Inferior parietal cortex (tissue), 1 donor: ENCODE results near the gene SLC35E3.

ENCODE experiments used
- DNase-seq: peaks from one replicate; pipeline ENCODE4 v3.0.0-alpha.2; 2016; ENCODE audit errors: extremely low spot score

SLC35E3 gene

GRCh38 chr12:68771223-68771925 lies 25.4 kb downstream of the SLC35E3 start:
- DNase-seq, result no peak

DNA sequence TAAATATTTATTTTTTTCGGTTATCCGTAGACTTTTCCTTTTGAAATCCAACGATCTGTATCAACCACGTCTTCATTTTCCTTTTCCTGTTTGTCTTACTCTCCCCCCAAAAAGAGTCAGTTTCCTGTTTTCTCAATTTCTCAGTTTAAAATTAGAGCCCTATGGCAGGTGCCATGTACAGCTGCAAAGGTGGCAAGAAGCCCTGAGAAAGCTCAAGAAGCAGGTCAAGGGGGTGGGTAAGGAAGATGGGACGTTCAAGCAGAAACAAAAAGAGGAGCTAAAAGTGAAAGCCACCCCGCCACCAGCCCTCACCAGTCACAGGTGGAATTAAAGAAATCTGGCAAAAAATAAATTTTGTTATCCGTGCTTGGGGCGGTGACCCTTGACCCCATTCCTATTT lies 26.7 kb downstream of the SLC35E3 start:
- DNase-seq, result no peak

- DNase-seq, result no peak
Measured at GRCh38 chr12:68773582-68773981, 27.6 kb downstream of the SLC35E3 start.

GRCh38 chr12:68775121-68775630 lies 29.2 kb downstream of the SLC35E3 start:
- DNase-seq, result no peak

DNA sequence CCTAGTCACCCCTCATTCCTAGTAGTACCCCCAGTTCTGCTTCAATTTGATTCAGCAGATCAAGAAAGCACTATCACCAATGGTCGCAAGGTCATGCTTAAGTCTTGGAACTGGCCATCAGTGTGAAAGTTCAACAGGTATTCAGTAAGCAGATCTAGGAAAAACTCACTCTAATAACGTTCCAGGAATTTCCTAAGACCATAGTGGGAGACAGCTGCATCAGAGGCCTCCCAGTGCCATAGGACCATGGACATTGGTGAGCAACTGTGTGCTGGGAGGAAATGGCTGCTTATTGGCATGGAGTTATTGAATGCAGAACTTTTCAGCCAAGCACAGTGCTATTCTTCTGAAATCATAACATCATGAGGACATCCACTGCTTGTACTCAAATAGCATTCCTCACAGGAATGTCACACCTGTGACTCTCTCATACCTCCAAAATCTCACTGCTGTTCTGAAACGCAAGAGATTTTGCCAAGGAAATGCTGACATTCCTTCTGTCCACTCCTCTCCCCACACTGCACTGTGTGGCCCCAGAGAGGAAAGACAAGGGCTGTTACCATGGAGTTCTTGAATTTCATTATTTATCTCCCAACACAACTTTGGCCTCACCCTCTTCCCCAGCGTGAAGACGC lies 31.1 kb downstream of the SLC35E3 start:
- no peak for DNase-seq

DNA sequence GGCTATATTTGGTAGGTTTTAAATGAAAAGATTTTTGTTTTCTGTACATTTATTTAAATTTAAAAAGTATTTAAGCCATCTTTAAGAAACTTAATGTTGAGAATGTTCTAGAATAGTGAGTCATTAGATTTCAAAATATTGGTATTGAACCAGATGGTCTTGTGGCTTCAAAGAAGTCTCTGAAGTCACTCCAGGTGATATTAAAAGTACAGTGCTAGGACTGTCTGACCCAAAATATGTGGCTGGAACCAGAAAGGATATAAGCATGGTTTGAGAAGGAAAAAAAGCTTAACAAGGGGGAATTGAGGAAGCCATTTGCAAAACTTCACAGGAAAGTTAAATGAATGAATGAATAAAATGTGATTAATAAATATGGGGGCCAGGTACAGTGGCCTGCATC lies 33.3 kb downstream of the SLC35E3 start:
- DNase-seq, result no peak

DNA sequence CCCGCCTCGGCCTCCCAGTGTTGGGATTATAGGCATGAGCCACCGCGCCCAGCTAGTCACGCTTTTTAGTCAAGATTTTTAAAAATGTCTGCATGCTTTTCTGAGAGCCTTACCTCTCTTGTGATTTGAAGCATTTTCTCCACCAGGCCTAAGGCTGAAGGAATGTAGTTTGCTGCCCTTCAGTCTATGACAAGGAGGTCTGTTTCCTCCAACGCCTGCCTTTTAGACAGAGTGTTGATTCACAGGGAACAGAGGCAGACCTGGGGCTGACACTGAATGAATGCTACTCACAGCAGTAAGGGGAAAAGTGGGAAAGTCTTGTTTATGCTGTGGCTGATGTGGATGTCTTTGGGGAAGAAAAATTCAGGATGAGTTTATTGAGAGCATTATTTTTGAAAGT lies 34.8 kb downstream of the SLC35E3 start:
- no peak for DNase-seq

GRCh38 chr12:68781728-68782127 lies 35.8 kb downstream of the SLC35E3 start:
- DNase-seq, result no peak

DNA sequence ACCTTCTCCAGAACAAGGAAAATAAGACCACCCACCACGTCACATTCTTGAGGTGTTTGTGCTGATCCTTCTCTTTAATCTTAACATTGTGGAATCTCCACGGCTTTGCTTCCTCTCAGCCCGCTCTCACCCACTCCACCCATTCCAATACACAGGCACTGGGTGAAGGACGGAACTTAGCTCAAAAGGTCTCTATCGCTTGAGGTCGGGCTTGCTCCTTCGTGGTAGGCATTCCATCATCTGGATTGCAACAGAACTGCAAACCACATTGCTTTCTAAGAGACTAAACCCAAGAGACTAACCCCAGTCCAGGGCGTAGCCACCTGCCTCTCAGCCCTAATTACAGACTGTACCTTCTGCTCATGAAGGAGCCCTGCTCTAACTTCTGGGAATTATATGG lies 38.0 kb downstream of the SLC35E3 start:
- no peak for DNase-seq

- DNase-seq, result no peak
Measured at GRCh38 chr12:68785358-68785757, 39.4 kb downstream of the SLC35E3 start.

DNA sequence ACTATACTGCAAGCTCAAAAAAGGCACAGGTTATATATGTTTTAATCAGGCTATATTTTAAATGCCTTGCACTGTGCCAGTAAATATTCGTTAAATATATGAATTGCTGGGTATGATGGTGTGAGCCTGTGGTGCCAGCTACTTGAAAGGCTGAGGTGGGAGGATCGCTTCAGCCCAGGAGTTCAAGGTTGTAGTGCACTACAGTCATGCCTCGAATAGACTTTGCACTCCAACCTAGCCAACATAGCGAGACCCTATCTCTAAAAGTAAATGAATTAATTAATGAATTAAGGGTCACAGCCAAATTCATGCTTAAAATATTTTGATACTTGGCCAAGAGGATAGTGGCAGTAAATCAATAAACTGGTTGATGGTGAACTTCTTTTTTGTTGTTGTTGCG lies 39.8 kb downstream of the SLC35E3 start:
- no peak for DNase-seq

GRCh38 chr12:68786929-68787328 lies 41.0 kb downstream of the SLC35E3 start:
- DNase-seq, result no peak

GRCh38 chr12:68788554-68789143 lies 42.7 kb downstream of the SLC35E3 start:
- no peak for DNase-seq

DNA sequence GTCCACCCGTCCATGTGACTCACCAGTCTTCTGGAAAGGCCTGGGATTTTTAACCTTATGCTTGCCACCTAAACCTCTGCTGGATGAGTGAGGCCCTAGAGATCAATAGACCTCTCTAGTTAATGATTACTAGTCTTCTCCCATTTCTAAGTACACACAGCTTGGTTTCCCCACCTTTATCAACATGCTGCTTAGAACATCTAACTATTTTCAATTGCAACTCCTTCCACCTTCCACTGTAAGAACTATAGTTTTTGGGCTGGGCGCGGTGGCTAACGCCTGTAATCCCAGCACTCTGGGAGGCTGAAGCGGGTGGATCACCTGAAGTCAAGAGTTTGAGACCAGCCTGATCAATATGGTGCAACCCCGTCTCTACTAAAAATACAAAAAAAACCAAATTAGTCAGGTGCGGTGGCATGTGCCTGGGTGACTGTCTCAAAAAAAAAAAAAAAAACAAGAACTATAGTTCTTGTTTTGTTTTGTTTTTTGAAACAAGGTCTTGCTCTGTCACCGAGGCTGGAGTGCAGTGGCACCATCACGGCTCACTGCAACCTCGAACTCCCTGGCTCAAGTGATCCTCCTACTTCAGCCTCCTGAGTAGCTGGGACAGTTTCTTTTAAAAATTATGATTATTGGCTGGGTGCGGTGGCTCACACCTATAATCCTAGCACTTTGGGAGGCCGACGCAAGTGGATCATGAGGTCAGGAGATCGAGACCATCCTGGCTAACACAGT lies 43.3 kb downstream of the SLC35E3 start:
- no peak for DNase-seq

DNA sequence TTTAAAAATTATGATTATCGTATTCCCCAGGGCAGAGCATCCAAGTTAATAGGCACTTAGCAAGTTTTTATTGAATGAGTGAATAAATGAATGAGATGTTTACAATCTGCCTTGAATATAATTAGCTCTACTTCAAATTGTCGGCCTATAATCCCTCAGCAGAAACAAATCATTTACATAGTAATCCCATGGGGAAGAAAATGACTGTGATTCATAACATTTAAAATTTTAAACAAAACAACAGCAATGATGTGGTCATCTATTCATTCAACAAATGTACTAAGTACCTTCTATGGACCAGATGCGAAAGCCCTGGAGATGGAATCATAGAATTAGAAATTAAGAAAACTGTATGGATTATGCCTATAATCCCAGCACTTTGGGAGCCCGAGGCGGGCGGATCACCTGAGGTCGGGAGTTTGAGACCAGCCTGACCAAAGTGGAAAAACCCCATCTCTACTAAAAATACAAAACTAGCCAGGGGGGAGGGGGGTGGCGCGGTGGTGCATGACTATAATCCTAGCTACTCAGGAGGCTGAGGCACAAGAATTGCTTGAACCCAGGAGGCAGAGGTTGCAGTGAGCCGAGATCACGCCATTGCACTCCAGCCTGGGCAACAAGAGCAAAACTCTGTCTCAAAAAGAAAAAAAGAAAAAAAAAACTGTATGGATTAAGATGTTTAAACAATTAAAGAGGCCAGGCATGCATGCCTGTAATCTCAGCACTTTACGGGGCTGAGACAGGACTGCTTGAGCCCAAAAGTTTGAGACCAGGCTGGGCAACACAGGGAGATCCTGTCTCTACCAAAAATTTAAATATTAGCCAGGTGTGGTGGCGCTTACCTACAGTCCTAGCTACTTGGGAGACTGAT lies 44.3 kb downstream of the SLC35E3 start:
- DNase-seq, result no peak

GRCh38 chr12:68790952-68791234 lies 44.9 kb downstream of the SLC35E3 start:
- no peak for DNase-seq

- DNase-seq, result no peak
Measured at GRCh38 chr12:68791897-68792481, 46.0 kb downstream of the SLC35E3 start.

GRCh38 chr12:68792952-68793351 lies 47.0 kb downstream of the SLC35E3 start:
- no peak for DNase-seq

GRCh38 chr12:68793436-68793835 lies 47.5 kb downstream of the SLC35E3 start:
- DNase-seq, result no peak

DNA sequence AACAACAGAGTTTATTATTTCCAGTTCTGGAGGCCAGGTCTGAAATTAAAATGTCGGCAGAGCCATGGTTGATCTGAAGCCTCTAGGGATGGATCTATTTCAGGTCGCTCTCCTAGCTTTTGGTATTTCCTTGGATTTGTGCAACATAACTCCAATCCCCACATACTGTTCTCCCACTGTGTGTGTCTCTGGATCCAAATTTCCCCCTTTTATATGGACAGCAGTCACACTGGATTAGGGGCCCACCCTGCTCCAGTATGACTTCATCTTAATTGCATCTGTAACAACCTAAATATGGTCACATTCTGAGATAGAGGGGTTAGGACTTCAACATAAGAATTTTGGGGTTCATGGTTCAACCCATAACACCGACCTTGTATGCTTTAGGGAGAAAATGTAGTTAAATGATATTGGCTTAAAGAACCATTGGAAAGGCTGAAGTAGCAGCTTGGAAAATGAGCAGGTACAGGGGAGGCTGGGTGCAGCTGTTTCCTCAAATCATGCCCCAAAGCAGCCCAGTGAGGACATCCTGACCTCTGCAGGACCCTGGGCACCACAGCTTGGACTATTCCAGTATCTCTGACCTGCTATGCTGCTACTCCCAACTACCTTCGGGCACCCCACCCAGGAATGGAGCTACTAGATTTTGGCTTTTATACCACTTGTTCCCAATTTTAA lies 48.1 kb downstream of the SLC35E3 start:
- no peak for DNase-seq
